GM21360 (cell line): ENCODE data around the gene SUFU.

ENCODE experiments used
- ATAC-seq: cut with Tn5 transposase; IDR thresholded peaks from one replicate; pipeline ENCODE4 v1.9.1; 2021; ENCODE audit warnings: mild to moderate bottlenecking, moderate library complexity; ENCODE audit not compliant: unreplicated experiment

SUFU gene

DNA sequence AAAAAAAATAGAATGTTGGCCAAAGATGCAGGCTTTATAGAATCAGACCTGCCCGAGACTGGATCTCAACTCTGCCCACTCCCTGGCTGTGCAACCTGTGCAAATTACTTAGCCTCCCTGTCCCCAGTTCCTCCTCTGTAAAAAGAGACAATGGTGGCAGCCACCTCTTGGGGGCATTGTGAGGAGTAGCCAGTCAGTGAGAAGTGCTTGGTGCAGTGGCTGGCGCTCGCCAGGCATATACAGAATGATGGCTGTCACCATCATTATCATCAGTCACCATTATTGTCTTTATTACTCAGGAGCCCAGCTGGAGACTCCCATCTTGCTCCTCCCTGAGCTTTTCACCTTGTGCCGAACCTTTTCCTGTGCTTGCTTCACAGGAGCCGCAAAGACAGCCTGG, 111.1 kb downstream of the SUFU start:
- ATAC-seq: no peak

DNA sequence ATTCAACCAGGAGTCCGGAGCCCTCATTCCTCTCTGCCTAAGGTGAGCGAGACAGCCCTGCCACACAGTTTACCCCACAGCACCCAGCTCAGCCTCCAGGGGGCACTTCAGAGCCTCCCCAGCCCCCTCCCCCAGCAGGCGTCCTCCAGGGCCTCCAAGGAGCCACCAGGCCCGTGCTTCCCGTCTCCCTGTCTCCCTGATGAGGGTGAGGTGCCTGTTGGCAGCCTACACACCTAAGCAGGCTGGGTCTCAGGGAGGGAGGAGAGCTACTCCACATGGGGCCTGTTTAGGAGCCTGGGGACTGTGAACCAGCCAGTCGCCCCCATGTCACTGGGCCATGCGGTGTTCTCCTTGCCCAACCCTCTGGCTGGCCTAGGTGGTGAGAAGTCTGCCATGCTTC, 111.6 kb downstream of the SUFU start:
- ATAC-seq: no peak

DNA sequence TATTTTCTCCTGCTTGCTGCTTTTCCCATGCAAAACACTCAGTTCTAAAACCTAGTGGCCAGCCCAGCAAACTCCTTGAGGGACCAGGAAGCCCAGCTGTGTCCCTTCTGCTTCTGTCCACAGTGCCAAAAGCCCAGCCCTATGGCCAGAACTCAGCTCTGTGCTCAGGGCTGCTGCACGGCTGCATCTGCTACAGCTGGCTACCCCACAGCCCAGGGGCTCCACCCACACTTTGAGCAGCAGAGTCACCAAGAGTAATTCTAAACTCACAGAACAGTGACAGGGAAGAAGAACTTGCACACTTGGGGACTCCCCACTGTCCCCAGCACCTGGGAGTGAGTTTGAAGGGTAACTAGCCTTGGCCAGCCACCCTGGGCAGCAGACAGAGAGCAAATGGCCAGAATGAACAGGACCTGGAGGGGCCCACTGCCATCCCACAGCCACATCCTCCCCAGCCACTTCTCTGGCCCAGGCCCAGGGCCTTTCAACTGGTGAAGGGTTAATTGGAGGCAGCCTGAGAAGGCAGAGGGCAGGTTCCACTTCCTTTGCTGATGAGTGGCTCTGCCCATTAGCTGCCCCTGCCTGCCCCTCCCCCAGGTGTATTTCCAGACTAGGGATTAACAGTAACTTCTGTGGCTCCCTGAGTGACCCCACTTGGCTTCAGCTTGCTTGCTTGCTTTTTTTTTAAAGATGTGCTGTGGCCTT, 112.4 kb downstream of the SUFU start:
- ATAC-seq: no peak

GRCh38 chr10:102617041-102617440, 113.3 kb downstream of the SUFU start:
- no peak for ATAC-seq

DNA sequence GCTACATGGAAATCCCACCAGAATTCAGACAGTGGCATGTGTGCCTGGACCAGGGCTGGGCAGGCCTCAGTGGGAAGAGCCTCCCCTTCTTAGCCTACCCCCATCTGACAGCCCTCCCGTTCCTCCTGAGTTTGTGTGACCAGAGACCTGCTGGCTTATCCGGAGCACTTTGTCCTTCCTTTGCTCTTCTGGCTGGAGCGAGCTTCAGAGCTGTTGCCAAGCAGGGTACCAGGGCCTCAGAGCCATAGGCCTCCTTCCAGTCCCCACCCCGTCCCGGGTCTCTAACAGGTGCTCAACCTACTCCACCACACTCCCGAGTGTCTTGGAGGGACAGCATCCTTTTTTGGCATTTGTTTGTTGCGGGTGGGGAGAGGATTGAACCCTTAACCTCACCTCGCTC, 114.0 kb downstream of the SUFU start:
- no peak for ATAC-seq

DNA sequence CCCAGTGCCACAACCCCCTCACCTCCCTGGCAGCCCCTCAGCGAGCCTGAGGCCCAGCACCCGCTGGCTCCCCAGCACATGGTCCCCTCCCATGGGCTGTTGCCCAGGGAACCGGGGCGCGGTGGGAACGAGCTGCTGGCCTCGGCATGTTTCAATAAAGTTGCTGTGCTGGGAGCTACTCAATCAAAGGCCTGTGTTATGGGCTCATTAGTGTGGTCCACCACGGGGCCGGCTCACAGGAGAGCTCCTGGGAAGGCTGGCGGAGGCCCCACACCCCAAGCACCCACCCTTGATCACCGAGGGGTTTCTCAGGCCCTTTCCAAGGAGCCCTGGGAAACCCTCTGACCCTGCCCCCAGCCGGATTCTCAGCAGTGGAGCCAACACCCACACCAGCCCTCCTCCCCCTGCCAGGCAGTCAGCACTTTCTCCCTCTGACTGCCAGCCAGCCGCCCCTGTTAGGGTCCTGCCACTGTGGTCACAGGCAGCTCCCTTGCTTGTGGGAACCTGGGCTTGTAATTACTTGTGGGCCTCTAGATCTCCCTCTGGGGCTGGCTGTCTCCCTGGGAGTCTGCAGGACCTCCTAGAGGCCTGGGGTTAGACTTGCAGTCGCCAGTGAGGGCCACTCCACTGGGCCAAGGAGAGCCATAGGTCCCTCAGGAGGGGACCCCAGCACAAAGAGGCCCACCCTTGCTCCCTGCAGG, 115.7 kb downstream of the SUFU start:
- no peak for ATAC-seq

- ATAC-seq: no peak
Observed at GRCh38 chr10:102620138-102620590, 116.4 kb downstream of the SUFU start.

GRCh38 chr10:102620591-102621442, 117.0 kb downstream of the SUFU start:
- no peak for ATAC-seq

DNA sequence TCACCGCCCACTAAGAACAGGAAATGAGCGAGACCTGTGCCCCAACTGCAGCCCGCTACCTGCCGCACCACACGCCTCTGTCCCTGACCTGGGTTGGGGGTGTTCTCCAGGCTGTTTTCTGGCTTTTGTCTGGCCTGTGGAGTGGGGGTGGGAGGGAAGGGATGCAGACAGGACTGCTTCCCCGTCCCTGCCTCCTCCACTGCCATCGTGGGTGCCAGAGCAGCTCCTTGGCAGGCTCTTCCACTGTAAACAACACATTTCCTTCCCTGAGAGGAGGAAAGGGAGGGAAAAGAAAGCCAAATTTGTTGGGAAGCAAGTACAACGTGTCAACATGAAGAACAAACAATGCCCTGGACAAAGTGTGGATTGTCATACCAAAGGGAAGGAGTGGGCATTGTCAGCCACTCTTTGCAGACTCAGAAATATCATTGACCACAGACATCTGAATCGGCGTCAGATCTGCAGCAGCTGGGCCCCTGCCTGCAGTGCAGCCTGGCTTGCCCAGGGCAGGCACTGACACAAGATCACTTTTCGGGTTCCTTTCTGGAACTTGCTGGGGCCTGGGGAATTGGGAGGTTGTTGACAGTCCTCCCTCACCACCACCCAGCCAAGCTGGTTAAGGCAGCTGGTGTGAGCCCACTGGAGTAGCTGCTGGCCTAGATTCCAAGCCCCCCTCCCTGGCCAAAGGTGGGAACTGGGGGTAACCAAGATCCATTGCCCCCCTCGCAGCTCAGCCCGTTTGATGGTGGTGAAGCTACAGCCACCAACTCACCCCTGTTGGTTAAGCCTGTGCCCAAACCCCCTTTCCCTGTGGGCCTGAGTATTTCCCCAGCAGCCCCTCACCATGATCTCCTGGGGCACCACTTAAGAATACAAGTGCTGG, 117.9 kb downstream of the SUFU start:
- no peak for ATAC-seq

GRCh38 chr10:102624094-102624493, 120.3 kb downstream of the SUFU start:
- no peak for ATAC-seq

DNA sequence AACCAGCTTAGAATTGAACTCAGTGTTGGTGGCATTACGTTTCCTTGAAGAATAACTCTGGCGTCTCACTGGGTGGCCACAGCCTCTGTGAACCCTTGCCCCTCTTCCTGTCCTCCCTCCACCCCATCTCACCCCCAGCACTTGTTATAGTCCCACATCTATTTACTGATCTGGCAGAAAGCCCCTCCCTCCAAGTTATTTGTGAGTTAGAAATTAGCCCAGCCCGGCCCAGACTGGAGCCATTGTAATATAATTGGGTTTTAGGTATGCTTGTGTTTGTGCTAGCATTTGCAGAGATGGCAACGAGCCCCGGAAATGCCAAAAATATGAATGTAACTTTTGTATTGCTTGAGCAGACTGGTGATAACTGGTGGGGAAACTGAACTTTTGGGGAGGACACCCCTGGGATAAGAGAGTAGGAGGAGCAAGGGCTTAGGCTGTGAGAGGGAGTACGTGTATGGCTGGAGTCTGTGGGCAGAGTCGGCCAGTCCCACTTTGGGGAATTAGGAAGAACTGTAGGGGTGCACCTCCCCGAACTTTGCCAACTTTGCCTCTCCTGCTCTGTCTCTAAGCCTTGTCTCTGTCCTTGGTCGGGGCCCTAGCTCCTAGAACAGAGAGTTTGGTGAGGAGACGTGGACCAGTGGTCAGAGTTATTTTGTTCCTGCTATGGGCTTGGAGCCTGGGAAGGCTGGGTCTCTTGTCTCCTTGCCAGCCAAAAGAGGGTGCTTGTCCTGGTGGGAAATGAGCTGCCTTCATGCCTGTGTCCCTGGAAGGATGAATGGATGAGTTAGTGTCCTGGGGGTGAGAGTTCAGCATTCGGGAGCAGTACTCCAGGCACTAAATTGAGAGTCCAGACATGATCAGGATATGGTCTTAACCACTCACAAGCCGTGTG, 121.2 kb downstream of the SUFU start:
- ATAC-seq: no peak

DNA sequence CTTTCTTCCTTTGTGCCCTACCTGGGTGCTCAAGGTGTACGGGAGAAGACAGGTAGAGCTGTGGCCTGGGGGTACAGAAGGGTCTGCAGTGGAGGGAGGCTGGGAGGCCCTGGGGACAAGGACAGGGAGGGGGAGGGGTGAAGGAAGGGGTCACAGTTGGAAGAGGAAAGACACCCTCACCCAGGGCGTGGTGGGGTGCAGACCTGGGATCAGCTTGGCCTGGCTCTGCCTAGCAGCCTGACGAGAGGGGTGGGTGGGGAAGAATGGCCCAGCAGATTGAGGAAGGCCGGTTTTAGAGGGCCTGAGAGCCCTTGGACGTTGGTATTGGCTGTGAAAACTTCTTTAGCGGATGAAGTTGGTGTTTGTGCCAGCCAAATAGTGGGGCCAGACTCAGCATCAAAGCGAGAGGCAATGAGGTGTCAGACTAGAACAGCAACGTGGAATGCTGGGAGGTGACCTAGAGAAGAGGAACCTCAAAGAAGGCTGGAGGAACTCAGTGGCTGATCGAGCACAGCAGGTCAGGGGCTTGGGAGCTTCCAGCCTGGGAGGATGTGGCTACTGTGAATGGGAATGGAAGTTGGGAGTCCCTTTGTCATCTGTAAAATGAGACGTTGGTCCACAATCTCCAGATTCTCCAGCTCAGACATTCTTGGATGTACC, 122.4 kb downstream of the SUFU start:
- no peak for ATAC-seq

DNA sequence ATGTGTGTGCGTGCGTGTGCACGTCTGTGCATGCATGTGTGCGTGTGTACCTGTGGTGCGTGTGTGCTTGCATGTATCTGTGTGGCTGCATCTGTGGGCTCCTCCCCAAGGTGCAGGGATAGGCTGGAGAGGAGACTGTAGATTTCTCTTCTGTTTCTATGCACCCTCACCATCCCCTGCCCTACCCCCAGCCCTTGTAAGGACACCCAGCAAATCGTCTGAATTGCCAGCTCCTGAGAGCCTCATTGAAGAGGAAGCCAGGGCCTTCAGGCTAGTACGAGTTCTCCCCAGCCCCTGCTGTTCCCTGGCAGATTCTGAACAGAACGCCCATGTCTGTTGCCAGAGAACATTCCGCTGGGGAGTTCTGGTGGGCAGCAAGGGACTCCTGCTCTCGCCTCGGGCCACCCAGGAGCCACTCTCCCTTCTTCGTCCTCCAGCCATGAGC, 123.5 kb downstream of the SUFU start:
- no peak for ATAC-seq

GRCh38 chr10:102627736-102628293, 124.0 kb downstream of the SUFU start:
- no peak for ATAC-seq

DNA sequence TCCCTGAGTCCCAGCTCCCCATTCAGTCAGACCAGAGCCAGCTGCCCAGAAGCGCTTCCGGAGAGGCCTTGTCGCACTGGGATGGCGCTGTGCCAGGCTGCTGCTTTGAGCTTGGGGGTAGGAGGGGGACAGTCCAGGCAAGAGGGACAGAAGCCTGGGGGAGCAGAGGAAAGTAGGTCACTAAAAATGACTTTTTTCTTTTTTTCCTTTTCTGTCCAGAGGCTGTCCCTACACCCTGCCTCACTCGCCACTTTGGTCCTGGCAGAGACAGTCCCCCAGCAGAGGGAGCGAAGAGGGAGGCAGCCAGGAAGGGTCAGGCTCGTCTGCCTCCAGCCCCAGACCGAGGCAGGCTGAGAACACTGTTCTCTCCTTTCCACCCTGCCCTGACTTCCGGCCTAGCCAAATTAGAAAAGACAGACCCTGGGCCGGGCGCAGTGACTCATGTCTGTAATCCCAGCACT, 124.7 kb downstream of the SUFU start:
- no peak for ATAC-seq

DNA sequence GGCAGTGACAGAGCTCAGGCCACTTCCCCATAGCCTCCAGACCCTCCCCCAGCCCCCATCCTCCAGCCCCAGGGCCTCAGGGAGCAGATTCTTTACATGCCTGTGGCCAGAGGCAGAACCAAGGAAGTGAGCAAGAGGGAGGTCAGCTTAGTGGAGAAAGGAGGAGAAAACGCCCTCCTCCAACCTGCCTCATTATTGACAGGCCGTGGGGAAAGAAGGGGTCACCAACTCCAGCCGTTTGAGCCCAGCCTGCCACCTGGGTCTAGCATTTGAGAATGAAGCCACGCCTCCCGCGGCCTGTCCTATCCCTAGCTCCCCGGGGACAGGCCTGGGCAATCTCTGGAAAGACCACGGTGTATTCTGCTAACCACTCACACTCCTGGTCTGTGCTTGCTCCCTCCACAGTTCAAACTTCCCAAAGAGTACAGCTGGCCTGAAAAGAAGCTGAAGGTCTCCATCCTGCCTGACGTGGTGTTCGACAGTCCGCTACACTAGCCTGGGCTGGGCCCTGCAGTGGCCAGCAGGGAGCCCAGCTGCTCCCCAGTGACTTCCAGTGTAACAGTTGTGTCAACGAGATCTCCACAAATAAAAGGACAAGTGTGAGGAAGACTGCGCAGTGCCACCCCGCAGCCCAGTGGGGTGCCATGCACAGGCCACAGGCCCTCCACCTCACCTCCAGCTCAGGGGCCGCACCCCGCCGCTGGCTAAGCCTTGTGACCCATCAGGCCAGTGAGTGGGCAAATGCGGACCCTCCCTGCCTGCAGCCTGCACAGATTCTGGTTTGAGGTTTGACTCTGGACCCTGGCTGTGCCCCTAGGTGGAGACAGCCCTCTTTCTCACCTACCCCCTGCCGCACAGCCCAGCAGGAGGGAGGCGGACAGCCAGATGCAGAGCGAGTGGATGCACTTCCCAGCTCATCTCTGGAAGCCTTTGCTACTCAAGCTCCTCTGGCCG, 126.2 kb downstream of the SUFU start:
- no peak for ATAC-seq

- ATAC-seq: no peak
Observed at GRCh38 chr10:102630663-102631062, 126.9 kb downstream of the SUFU start.
